Measurements from ENCODE around the gene SETD9.

GRCh38 chr5:56919942-56920662 is 10.7 kb downstream of the SETD9 start:
- TF ChIP-seq CREB1 (CRISPR knock-in tag; IDR thresholded peaks at IDR 0.05; ENCODE audit: low read depth): no peak
- TF ChIP-seq REST (IDR thresholded peaks at IDR 0.05; ENCODE audit: unreplicated experiment): no peak
- no peak for TF ChIP-seq EZH2phosphoT487 (IDR thresholded peaks at IDR 0.05; ENCODE audit: unreplicated experiment)
- no peak for TF ChIP-seq CTCF (conservative IDR thresholded peaks at IDR 0.05; ENCODE audit: low read depth in 2 of 2)
- no peak for TF ChIP-seq POLR2AphosphoS5 (IDR thresholded peaks at IDR 0.05; ENCODE audit: low read depth)
- no peak for TF ChIP-seq EZH2 (IDR thresholded peaks at IDR 0.05; ENCODE audit: low read depth, unreplicated experiment)
- no peak for TF ChIP-seq JUNB (IDR thresholded peaks at IDR 0.05; ENCODE audit: unreplicated experiment)

Data from GM23338 (cell line).